SU-DHL-6 (cell line): ENCODE data around the gene MEIS1.

ENCODE experiments used
- H2AFZ ChIP-seq: fragments of 200-600 bp; sonication (generic); 2 replicates; pipeline ENCODE4 v1.6.1; 2014; ENCODE audit warnings: low read depth, mild to moderate bottlenecking, moderate library complexity, mixed read lengths, antibody characterized with exemption, low read length; ENCODE audit not compliant: severe bottlenecking
- H3F3A ChIP-seq: fragments of 200-600 bp; shearing (Covaris generic); 2 replicates; pipeline ENCODE4 v1.6.0; 2016; ENCODE audit warnings: antibody characterized with exemption, mild to moderate bottlenecking; ENCODE audit not compliant: insufficient read depth
- H3K27ac ChIP-seq: fragments of 200-600 bp; sonication (generic); 2 replicates; pipeline ENCODE4 v1.5.1; 2016; ENCODE audit warnings: low read depth, mild to moderate bottlenecking, low read length, moderate library complexity, mixed read lengths
- H3K27me3 ChIP-seq: fragments of 200-600 bp; sonication (generic), shearing (Covaris generic); 2 replicates; pipeline ENCODE4 v1.6.0; 2014; ENCODE audit warnings: mild to moderate bottlenecking, low read length
- H3K36me3 ChIP-seq: fragments of 200-600 bp; sonication (generic); 2 replicates; pipeline ENCODE4 v1.6.1; 2014; ENCODE audit warnings: mild to moderate bottlenecking, low read length, mixed read lengths
- H3K4me2 ChIP-seq: fragments of 300-600, 200-600 bp; shearing (Covaris generic), sonication (generic); 2 replicates; pipeline ENCODE4 v1.6.0; 2014; ENCODE audit warnings: low read length, low read depth, mild to moderate bottlenecking; ENCODE audit not compliant: poor library complexity, severe bottlenecking
- H3K4me3 ChIP-seq: fragments of 200-600 bp; sonication (generic); 2 replicates; pipeline ENCODE4 v1.5.1; 2014; ENCODE audit warnings: antibody characterized with exemption, low read length, mild to moderate bottlenecking, mixed read lengths; ENCODE audit not compliant: insufficient read depth, poor library complexity, severe bottlenecking
- H3K79me2 ChIP-seq: fragments of 200-600 bp; sonication (generic); 2 replicates; pipeline ENCODE4 v1.6.1; 2014; ENCODE audit warnings: mild to moderate bottlenecking, low read length, moderate library complexity; ENCODE audit not compliant: insufficient read depth
- H3K9ac ChIP-seq: fragments of 200-600 bp; sonication (generic); 2 replicates; pipeline ENCODE4 v1.7.0; 2014; ENCODE audit warnings: mild to moderate bottlenecking, low read length
- H3K9me2 ChIP-seq: fragments of 200-600 bp; sonication (generic); replicated peaks from 2 replicates; pipeline ENCODE4 v1.6.1; 2014; ENCODE audit warnings: low read length; ENCODE audit not compliant: insufficient read depth
- H3K9me3 ChIP-seq: fragments of 200-600 bp; sonication (generic); 2 replicates; pipeline ENCODE4 v1.6.1; 2014; ENCODE audit warnings: low read length, mixed read lengths; ENCODE audit not compliant: insufficient read depth
- H4K20me1 ChIP-seq: fragments of 200-600 bp; sonication (generic); 2 replicates; pipeline ENCODE4 v1.6.1; 2014; ENCODE audit warnings: low read depth, mild to moderate bottlenecking, antibody characterized with exemption, low read length, moderate library complexity, mixed read lengths
- CTCF ChIP-seq: fragments of 200-600 bp; sonication (generic); IDR thresholded peaks from one replicate; pipeline ENCODE4 v1.5.1; 2017; ENCODE audit warnings: antibody characterized with exemption, mild to moderate bottlenecking, low read length, moderate library complexity; ENCODE audit not compliant: insufficient read depth, poor library complexity, severe bottlenecking
- EZH2phosphoT487 ChIP-seq: fragments of 200-600 bp; sonication (generic), shearing (Covaris generic); conservative IDR thresholded peaks from 2 replicates; pipeline ENCODE4 v1.6.1; 2018; ENCODE audit warnings: mild to moderate bottlenecking, antibody characterized with exemption, low read length, moderate library complexity, mixed read lengths

Gene MEIS1

GRCh38 chr2:66434679-66435548 is at the start of gene MEIS1:
TSS of gene MEIS1 (plus strand) at chr2:66435125. CDS start at chr2:66435857, 732 bp downstream.
- H3K27ac ChIP-seq: no peak within 1 kb of the TSS
- H3K4me2 ChIP-seq: no peak within 1 kb of the TSS
- no peak for TF ChIP-seq CTCF
- TF ChIP-seq EZH2phosphoT487: no peak
- H3K9me2 ChIP-seq: no peaks in the 10 kb centered on the region
- no peaks in the 10 kb centered on the region for H3K9me3 ChIP-seq
- H3K27me3 ChIP-seq: no peaks in the 10 kb centered on the region
- H3K36me3 ChIP-seq: no peaks in the 10 kb centered on the region
- no peak within 1 kb of the TSS for H3K9ac ChIP-seq
- no peak within 1 kb of the TSS for H2AFZ ChIP-seq
- H3K79me2 ChIP-seq: no peaks in the 10 kb centered on the region
- H4K20me1 ChIP-seq: no peaks in the 10 kb centered on the region
- H3K4me3 ChIP-seq: no peak within 1 kb of the TSS
- H3F3A ChIP-seq: no peaks in the 10 kb centered on the region

- Histone ChIP-seq H3K9me3 (no peaks in the 10 kb centered on the region), H3K4me2 (no peak overlapping the region), H3K79me2 (no peaks in the 10 kb centered on the region), H3K27me3 (no peaks in the 10 kb centered on the region), H3K9me2 (no peaks in the 10 kb centered on the region), H3K36me3 (no peaks in the 10 kb centered on the region), H3K9ac (no peak overlapping the region), H3F3A (no peaks in the 10 kb centered on the region), H2AFZ (no peak overlapping the region), H3K4me3 (no peak overlapping the region), H4K20me1 (no peaks in the 10 kb centered on the region; the same call in 1 of the 2 replicates), H3K27ac (no peak overlapping the region)
- TF ChIP-seq EZH2phosphoT487 (no peak), CTCF (no peak)
These were observed 47.7 kb upstream of the MEIS1 start for GRCh38 chr2:66387016-66387753.

DNA sequence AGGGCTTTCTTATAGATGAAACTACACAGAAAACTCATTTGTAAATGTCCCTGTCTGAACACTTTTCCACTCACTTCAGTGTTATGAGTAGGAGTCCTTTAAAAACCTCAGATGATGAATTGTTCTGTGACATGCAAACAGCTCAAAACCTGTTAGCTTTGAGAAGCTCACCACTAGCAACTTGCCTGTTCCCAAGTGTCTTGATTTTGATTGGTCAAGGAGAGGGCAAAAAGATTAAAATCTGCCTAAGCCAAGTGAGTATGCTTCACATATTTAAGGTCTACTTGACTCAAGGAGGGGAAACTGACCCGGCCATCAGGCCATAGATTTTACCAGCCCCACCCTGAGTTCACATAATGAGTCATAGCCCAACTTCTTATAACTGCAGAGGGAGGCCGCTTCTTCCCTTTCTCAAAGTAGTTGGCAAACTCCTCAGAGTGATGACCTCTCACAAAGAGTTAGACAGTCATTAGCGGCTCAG is 45.2 kb upstream of the MEIS1 start:
- H3K9me3 ChIP-seq: no peaks in the 10 kb centered on the region
- no peaks in the 10 kb centered on the region for H3K27me3 ChIP-seq
- no peaks in the 10 kb centered on the region for H3K36me3 ChIP-seq
- no peak overlapping the region for H3K4me3 ChIP-seq
- no peak for TF ChIP-seq CTCF
- no peak for TF ChIP-seq EZH2phosphoT487
- no peaks in the 10 kb centered on the region for H3K79me2 ChIP-seq
- no peaks in the 10 kb centered on the region for H4K20me1 ChIP-seq
- no peak overlapping the region for H2AFZ ChIP-seq
- H3K9me2 ChIP-seq: no peaks in the 10 kb centered on the region
- H3K9ac ChIP-seq: no peak overlapping the region
- H3K4me2 ChIP-seq: no peak overlapping the region
- no peak overlapping the region for H3K27ac ChIP-seq
- H3F3A ChIP-seq: no peaks in the 10 kb centered on the region
